IPS-NIHi7 (cell line): Measurements from ENCODE around the gene METTL8.

ENCODE experiments used
- DNase-seq: peaks from one replicate; pipeline ENCODE4 v3.0.0; 2012; ENCODE audit warnings: mixed read lengths; ENCODE audit errors: extremely low spot score

Gene METTL8, protein sequence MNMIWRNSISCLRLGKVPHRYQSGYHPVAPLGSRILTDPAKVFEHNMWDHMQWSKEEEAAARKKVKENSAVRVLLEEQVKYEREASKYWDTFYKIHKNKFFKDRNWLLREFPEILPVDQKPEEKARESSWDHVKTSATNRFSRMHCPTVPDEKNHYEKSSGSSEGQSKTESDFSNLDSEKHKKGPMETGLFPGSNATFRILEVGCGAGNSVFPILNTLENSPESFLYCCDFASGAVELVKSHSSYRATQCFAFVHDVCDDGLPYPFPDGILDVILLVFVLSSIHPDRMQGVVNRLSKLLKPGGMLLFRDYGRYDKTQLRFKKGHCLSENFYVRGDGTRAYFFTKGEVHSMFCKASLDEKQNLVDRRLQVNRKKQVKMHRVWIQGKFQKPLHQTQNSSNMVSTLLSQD

DNA sequence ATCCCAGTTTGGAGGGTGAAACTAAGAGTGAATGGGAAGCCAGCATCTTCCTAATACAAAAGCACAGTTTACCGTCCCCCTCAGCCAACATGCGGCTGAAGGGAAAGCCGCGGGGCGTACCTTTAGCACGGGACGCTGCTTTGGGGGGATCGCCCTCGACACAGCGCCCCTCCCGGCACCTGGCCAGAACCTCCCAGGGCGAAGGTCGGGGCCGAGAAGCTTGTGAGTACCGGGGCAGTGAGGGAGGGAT lies at the start of gene METTL8:
TSS of gene METTL8 (minus strand) at position 228 of the 250 bp plus-strand sequence. CDS start 41,805 bp downstream, outside the sequence.
- DNase-seq: no peak

DNA sequence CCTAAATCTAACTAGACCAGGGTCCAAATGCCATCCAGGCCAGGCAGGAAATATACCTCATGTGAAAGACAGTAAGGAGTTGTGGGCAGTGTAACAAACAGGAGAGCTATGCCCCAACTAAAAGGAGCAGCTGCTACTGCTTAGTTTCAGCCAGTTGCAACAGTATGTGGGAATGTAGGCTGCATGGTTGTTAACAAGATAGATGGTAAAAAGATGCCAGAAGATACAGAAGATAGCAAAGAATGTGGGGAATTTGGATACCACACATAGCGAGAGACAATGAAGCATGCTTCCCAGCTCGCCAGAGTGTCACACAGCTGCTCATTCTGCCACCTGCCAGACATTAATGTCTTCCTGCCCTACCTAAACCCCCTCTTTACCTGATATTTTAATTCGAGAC lies 49.1 kb upstream of the METTL8 start:
- DNase-seq: peak; percentile 18

DNA sequence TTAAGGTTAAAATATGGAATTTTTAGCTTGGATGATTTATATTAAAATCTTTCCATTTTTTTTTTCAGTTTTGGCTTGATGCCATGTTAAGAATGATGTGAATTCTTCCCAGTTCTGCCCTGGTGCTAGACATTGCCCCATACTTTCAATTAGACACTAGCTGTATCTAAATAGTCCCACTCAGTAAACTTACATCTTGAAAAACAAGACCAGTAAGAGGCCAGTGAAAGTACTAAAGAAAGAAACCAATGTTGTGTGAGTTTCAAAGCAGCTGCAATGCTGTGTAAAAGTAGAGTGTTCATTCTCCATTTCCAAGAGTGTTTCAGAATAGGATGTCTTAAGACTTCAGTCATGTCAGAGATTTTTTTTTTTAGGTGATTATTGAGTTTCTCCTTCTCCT lies 48.5 kb upstream of the METTL8 start:
- no peak for DNase-seq

DNA sequence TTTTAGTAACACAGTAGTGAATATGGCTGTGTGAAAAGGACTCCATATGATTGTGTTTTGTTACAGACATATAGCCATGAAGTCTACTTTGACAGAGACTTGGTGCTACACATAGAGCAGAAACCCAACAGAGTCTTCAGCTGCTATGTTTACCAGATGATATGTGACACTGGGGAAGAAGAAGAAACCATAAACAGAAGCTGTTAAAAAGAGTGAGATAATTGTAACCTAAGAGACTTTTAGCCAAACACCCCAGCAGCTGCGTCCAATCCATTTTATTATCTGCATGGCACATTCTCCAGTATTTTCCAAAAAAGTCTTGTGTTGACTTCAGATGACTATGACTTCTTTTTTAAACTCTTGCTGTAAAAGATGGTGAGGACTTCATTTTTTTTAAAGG lies 47.1 kb upstream of the METTL8 start:
- DNase-seq: no peak

DNA sequence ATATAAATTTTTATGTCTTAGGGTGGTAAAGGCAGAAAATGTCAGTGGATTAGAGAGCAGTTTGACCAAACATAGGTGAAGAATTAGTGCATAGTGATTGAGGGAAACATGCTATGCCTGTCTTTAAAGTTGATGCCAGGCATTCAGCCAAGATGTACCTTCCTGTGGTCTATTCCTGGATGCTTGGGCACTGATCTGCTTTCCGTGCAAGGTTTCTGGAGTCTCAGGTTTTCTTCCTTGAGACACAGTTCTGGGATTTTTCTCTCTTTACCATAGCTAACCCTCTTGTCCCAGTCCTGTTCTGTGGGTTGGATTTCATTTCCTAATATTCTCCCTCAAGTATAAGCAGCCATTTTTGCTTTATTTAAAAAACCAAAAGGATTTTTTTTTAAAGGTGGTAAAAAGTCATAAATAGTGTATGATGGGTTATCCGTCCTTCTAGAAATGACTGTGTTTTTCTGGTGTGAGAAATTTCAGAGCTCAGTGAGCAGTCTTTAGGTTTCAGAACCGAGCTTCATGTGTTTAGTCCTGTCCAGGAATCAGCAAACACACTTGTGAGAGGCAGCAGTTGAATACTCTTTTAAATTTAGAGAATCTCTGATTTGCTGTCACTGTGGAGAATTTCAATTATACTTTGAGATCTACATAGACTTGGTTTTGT lies 45.5 kb upstream of the METTL8 start:
- no peak for DNase-seq

DNA sequence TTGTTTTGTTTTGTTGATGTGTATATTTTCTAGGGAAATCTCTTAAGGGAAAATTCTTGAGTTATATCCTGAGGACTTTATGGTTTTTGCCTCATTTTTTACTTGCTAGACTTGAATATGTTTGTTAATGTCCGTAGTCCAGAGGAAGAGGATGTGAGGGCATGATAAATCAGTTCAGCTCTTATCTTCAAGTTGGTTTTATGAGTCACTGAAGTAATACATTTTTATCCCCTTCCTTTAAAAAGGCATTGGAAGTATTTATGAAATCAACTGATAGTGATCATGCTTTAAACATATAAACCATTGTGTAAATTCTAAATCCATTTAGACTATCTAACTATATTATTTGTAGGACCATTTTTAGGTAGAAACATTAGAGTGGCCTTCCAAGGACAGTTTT lies 44.6 kb upstream of the METTL8 start:
- DNase-seq: no peak

DNA sequence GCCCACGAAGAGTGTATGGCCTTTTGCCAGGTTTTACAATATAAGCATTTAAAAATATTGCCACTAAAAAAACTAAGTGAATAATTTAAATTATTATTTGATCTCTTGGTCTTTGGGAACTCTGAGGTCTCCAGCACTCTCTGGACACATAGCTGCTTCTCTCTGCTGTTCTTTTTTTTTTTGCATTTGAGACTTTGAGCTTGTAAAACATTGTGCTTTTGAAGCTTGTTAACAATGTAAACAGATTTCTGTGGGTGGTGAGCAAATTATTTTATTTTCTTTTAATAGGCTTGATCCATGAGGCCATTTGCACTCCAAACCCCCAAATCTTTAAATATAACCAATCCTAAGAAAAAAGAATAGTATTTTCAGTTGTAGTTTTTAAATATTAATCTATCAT lies 42.2 kb upstream of the METTL8 start:
- no peak for DNase-seq

DNA sequence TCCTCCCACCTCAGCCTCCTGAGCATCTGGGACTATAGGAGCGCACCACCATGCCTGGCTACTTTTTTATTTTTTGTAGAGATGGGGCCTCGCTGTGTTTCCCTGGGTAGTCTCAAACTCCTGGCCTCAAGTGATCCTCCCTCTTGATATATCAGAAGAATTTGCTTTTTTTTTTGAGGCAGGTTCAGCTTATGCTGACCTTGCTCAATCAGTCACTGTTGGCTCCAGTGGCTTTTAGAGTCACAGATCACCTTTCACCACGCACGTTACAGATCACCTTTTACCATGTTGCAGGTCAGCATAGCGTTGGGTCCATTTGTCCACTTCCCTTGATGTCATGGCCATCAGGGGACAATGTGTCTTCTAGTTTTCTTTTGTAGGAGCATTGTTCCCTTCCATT lies 36.3 kb upstream of the METTL8 start:
- DNase-seq: no peak

DNA sequence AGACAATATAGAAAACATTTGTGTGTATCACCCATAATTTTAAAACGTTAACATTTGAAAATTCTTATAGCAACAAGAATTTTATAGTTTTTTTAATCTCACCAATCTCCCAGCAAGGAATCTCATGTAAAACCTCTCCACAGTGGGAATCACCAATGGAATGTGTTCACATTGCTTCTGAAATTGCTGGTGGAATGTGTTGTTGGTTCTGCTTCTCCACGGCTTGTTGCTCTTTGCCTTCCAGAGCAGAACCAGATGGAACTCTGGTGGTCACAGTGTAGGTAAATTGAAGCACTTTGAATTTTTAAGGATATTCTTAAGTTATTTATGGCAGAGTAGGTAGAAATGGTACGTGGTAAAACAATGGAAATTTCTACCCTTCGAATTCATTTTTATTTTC lies 35.4 kb upstream of the METTL8 start:
- no peak for DNase-seq

DNA sequence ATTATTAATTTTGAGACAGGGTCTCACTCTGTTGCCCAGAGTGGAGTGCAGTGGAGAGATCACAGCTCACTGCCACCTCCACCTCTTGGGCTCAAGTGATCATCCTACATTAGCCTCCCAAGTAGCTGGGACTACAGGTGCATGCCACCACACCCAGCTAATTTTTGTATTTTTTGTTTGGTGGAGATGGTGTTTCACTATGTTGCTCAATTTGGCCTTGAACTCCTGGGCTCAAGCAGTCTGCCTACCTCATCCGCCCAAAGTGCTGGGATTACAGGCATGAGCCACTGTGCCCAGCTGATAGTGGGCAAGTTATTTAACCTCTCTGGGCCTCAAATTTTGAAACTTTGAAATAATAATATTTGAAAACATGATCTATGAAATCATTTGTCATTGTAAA lies 26.7 kb upstream of the METTL8 start:
- no peak for DNase-seq

DNA sequence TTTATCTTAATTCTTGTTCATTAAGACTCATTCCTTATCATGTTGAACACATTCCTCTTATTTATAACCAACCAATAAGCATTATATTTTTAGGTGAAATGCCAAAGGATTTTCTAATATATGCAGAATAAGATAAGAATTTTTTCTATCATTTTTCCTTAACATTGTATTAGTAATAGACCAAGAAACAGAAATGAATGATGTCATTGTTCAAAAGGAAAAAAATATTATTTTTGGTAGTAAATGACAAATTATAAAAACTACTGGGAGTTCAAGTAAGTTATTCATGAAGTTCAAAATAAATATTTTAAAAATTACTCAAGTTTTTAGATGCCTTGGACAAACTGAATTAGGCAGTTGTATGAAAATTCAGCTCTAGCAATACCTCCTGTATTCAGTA lies 25.7 kb upstream of the METTL8 start:
- no peak for DNase-seq

DNA sequence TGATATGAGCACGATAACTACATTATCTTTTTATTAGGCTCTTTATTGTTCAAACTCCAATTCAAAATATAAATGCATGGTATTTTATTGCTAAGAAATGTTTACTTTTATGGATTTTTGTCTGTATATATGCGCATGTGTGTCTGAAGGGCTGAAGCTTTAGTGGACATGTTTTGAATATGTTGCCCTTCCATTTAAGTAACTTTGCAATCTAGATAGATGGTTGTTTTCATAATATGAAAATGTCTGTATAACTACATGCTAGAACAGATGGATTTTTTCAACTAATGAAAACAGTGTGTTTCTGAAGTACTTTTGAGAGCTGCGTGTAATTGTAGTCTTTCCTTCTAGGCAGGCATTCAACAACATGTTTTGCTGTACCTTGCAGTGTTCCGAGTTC lies 19.0 kb upstream of the METTL8 start:
- no peak for DNase-seq

DNA sequence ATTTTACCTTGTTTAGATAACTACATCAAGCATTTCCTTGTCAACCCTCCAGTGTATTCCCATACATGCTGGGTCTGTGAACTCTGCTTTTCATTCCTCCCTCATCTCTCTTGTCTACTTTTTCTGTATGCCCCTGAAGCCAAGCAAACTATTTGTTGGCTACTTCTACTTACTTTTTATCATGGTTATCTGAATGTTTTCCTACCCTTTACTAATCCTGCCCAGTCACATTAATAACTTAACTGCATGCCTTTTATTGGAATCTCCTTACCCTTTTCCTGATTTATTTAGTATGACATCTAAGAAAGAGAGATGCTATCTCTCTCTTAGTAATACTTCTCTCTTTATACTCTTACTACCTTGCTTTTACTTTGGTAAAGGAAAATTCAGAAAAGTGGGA lies 17.3 kb upstream of the METTL8 start:
- DNase-seq: no peak

DNA sequence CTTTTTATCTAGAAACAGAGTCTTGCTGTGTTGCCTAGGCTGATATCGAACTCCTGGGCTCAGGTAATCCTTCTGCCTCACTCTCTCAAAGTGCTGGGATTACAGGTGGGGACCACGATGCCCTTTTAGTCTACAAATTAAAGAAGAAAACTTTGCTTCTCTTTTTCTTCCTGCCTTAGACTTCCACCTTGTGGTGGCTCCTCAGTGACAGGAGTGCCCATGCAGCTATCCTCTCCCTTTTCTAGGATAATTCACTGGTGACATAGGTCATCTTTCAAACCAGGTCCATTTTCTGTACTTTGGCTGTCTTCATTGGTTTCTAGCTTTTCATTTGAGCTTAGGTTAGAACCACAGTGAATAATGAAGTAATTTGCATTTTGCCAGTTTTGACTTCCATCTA lies 13.9 kb upstream of the METTL8 start:
- no peak for DNase-seq

DNA sequence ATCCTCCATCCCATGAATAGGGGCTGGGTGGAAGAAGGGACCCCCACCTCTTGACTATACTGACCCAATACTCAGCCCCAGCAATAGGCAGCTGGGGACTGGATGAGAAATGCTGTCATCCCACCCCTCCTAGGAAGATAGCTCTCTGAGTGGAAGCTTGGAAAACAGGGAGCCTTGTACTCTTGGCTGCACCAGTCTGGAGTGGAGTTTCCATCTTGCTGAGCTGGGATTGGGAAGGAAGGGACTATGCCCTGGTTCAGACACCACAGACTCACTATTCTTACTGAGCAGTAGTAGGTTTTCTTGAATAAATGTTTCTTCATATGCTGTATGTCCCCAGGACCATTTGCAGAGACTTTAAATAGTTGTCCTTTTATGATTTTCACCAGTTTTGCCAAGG lies 7.7 kb upstream of the METTL8 start:
- DNase-seq: no peak

DNA sequence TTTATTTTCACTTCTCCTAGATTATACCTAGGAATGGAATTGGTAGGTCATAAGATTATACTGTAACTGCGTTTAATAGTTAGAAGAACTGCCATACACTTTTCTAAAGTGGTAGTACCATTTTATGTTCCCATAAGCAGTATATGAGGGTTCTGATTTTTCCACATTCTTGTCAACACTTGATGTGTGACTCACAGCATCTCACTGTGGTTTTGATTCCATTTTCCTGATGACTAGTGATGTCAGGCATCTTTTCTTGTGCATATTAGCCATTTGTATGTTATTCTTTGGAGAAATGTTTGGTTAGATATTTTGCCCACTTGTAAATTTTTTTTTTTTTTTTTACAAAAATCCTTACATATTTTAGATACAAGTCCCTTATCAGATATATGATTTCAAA lies 2.5 kb upstream of the METTL8 start:
- DNase-seq: no peak

DNA sequence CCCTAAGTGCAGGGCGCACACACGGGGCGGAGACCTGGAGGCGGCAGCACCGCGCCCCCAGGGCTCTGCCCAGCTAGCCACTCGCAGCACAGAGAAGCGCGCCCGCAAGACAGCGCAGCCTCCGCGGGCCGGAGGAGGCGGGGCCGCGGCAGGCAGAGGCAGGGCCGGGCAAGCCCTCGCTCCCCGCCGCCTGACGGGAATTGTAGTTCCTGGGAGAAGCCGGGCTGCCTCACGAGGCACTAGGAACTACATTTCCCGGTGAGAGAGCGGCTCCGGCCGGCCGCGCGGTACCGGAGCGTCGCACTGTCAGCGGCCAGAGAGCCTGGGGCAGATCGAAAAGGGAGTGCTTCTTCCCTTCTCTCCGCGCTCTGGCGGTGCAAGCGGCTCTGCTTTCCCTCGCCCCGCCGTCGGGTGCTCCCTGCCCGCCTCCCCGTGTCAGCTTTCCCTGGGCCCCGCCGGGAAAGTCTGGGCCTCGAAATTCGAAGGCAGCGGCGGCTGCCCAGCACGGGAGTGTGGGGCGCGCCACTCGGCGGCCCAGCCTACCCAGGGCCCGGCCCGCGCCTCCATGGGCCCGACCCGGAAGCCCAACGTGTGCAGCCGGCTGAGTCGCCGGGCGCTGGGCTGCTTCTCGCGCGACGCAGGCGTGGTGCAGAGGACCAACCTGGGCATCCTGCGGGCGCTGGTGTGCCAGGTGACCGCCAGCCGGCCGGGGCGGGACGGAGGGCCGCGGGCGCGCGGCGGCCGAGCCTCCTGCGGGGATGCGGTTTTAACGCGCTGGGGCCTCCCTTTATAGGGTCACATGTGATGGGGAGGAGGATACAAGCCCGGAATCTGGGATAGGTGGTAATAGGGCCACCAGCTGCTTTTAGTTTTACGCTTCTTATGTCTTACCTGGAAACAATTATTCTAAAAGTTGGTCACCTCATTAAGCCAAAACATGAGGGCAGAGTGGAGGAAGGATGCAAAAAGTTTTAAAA lies 511 bp upstream of the METTL8 start, which contains the start of gene DCAF17:
TSS of gene DCAF17 (plus strand) at position 214 of the 977 bp plus-strand sequence. CDS start at position 566, 352 bp downstream.
- peak; percentile 97 for DNase-seq

DNA sequence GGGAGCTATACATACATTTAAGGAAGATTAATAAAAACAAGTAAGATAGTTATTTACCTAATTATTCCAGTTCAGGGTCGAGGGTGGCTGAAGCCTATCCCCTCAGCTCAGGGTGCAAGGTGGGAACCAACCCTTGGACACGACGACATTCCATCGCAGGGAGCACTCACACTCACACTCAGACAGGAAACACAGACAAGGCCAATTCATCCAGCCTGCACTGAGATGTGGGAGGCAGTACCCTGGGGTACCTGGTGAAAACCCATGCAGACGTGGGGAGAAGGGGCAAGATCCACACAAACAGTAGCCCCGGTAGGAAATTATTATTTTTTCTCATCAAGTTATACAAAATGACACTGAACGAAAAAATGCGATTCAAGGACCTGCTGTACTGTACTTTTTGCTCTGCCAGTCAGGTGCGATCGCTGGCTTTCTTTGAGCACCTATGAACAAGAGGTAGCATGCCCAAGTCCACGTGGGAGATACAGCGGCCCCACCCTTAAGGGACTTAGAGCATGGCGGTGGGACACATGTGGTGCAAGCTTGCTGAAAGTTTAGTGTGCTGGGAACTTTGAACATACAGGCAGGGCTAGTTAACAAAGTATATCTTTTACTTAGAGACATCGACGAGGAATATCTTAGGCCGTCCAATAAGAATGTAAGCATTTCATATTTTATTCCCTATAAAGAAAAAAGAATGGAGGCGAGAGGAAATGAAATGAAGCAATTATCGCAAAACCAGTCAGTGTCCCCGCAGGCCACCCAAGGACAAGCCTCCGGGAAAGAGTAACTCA lies 624 bp downstream of the METTL8 start:
- peak; percentile 25 for DNase-seq

DNA sequence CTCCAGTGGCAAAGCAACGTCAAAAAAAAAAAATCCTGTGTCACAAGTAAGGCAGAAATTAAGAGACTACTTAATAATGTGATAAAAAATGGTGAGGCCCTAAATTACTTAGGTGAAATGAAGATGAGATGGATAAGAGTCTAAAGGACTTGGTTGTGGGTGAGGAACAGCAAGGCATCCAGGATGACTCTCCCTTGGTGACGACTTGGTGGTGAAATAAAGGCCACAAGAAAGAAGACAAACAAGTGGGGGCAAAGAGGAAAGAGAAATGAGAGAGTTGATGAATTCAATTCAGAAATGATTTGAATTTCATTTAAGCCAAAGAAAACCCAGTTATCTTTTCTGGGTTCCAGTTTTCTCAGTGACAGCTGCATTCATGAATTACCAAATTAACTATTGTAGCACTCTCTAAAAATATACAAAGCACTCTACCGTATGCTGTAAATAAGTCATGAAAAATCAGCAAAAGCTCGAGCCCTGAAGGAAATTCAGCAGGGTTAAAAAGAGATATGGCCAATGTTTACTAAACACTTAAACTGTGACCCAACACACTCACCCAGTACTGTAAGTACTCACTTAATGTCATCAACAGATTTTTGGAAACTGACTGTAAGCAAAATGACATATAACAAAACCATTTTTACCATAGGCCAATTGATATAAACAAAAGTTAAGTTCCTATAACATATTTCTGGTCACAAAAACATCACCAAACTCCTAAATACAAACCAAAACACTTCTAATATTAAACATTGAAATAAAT lies 1.4 kb downstream of the METTL8 start:
- no peak for DNase-seq

DNA sequence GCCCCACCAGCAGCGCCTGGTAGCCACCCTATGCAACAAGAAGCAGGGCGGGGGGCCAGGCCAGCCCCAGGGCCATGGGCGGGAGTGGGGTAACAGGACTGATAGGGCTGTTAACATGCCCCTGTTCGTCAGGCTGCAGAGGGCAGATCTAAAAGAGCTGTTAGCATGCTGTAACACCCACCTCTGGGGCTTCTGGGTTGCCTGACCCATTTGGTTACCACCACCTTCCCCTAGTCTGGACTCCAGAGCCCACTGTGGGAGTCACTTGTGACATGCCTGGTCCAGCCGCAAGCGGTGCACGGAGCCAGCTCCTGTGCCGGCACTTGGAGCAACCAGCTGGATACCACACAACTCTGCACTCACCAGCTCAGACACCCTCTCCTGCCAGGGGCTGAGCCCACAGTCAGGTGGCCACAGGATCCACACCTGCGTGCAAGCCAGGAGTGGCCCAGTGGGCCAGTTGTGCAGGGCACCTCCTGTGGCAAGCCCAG lies 2.1 kb downstream of the METTL8 start:
- DNase-seq: no peak
